GM12891 (cell line): ENCODE data around the gene SLC44A2.

Experiments used
- POLR2A ChIP-seq: IDR thresholded peaks from 2 replicates; pipeline ENCODE4 v1.6.1; 2011; ENCODE audit warnings: low read depth, low read length, control low read depth
- POLR2AphosphoS5 ChIP-seq: IDR thresholded peaks from 2 replicates; pipeline ENCODE4 v1.6.1; 2011; ENCODE audit warnings: low read depth, low read length, control low read depth

- no peak for TF ChIP-seq POLR2AphosphoS5
- TF ChIP-seq POLR2A: no peak
Observed at GRCh38 chr19:10620786-10621185, 4.6 kb upstream of the SLC44A2 start.
